IMR-90 (cell line): ENCODE measurements around the gene SLC22A6. TPM values are rescaled to one million over a fixed set of nuclear protein-coding genes. Genes with fewer than 3 reads are reported as not detected.

Source experiments
- ATAC-seq: fragments of 200-7000 bp; cut with Tn5 transposase; 2 replicates; pipeline ENCODE4 v1.9.1; 2020; ENCODE audit warnings: low read depth, mild to moderate bottlenecking, moderate library complexity
- BruUV-seq: library from RNA; stranded (reverse); fragments of 400-500 nt; replicated peaks from 2 replicates; lab custom pipeline; 2021; lab: Mats Ljungman, UMichigan
- CTCF ChIA-PET: fragments of 300-600 bp; formaldehyde crosslinking; extraction: SDS; loops from one replicate; lab custom pipeline; 2021; ENCODE audit warnings: antibody characterized with exemption; lab: Yijun Ruan, JAX
- POLR2A ChIA-PET: fragments of 300-600 bp; sonication (Branson Sonifier 250); formaldehyde crosslinking; loops from one replicate; lab custom pipeline; 2022; ENCODE audit warnings: antibody characterized with exemption; ENCODE audit not compliant: unreplicated experiment; lab: Charles Lee
- DNase-seq: peaks from one replicate; pipeline ENCODE4 v3.0.0; 2013
- H2AFZ ChIP-seq: replicated peaks from 2 replicates; pipeline ENCODE3; 2013; ENCODE audit warnings: low read length, mild to moderate bottlenecking; ENCODE audit not compliant: poor library complexity
- H2AK5ac ChIP-seq: 2 replicates; pipeline ENCODE4 v1.6.1; 2013; ENCODE audit warnings: low read depth, low read length, inconsistent platforms
- H2AK9ac ChIP-seq: replicated peaks from 2 replicates; pipeline ENCODE3; 2013; ENCODE audit warnings: mild to moderate bottlenecking, low read depth, low read length, moderate library complexity; ENCODE audit not compliant: poor library complexity
- H2BK120ac ChIP-seq: 2 replicates; pipeline ENCODE4 v1.6.1; 2013; ENCODE audit warnings: low read depth, low read length, inconsistent platforms
- H2BK15ac ChIP-seq: 3 replicates; pipeline ENCODE4 v1.6.1; 2013; ENCODE audit warnings: low read depth, low read length, inconsistent platforms
- H2BK20ac ChIP-seq: 2 replicates; pipeline ENCODE4 v1.6.1; 2013; ENCODE audit warnings: low read depth, mild to moderate bottlenecking, inconsistent platforms, low read length, moderate library complexity
- H2BK5ac ChIP-seq: 2 replicates; pipeline ENCODE4 v1.6.1; 2013; ENCODE audit warnings: mild to moderate bottlenecking, low read depth, low read length, inconsistent platforms; ENCODE audit not compliant: poor library complexity, severe bottlenecking
- H3K14ac ChIP-seq: replicated peaks from 2 replicates; pipeline ENCODE4 v1.6.1; 2013; ENCODE audit warnings: low read depth, low read length, inconsistent platforms
- H3K18ac ChIP-seq: 2 replicates; pipeline ENCODE4 v1.6.1; 2013; ENCODE audit warnings: low read depth, low read length, control low read depth
- H3K23ac ChIP-seq: 2 replicates; pipeline ENCODE4 v1.6.1; 2013; ENCODE audit warnings: low read depth, low read length, inconsistent platforms
- H3K27ac ChIP-seq: 2 replicates; pipeline ENCODE4 v1.5.1; 2013; ENCODE audit warnings: mild to moderate bottlenecking, control low read depth, low read length; ENCODE audit not compliant: insufficient read depth
- H3K27me3 ChIP-seq: 2 replicates; pipeline ENCODE4 v1.6.1; 2013; ENCODE audit warnings: low read length; ENCODE audit not compliant: control insufficient read depth, insufficient read depth
- H3K36me3 ChIP-seq: 2 replicates; pipeline ENCODE4 v1.6.1; 2013; ENCODE audit warnings: low read length, mixed read lengths; ENCODE audit not compliant: control insufficient read depth, insufficient read depth
- H3K4ac ChIP-seq: 2 replicates; pipeline ENCODE4 v1.6.1; 2013; ENCODE audit warnings: low read depth, low read length, inconsistent platforms
- H3K4me1 ChIP-seq: 2 replicates; pipeline ENCODE4 v1.6.1; 2013; ENCODE audit warnings: low read length, mixed read lengths; ENCODE audit not compliant: control insufficient read depth, insufficient read depth
- H3K4me2 ChIP-seq: 2 replicates; pipeline ENCODE4 v1.6.1; 2013; ENCODE audit warnings: low read depth, mild to moderate bottlenecking, control low read depth, low read length, moderate library complexity
- H3K4me3 ChIP-seq: 2 replicates; pipeline ENCODE4 v1.5.1; 2013; ENCODE audit warnings: low read depth, mild to moderate bottlenecking, control low read depth, low read length, moderate library complexity; ENCODE audit not compliant: insufficient read depth
- H3K56ac ChIP-seq: 2 replicates; pipeline ENCODE4 v1.6.1; 2013; ENCODE audit warnings: low read length, inconsistent platforms; ENCODE audit not compliant: insufficient read depth; ENCODE audit errors: extremely low read depth
- H3K79me1 ChIP-seq, 2 experiments: 2 replicates each; pipeline ENCODE4 v1.6.1; 2013; ENCODE audit warnings: low read length in 2 of 2, inconsistent platforms in 1 of 2, low read depth in 1 of 2
- H3K9ac ChIP-seq: 2 replicates; pipeline ENCODE4 v1.6.1; 2013; ENCODE audit warnings: low read depth, low read length, control low read depth
- H3K9me1 ChIP-seq: 2 replicates; pipeline ENCODE4 v1.6.1; 2013; ENCODE audit warnings: low read length, inconsistent platforms; ENCODE audit not compliant: insufficient read depth
- H3K9me3 ChIP-seq: 2 replicates; pipeline ENCODE4 v1.6.1; 2013; ENCODE audit warnings: low read length; ENCODE audit not compliant: control insufficient read depth, insufficient read depth
- H4K20me1 ChIP-seq: 2 replicates; pipeline ENCODE4 v1.6.1; 2013; ENCODE audit warnings: low read length, inconsistent platforms; ENCODE audit not compliant: insufficient read depth
- H4K5ac ChIP-seq: 2 replicates; pipeline ENCODE4 v1.6.1; 2013; ENCODE audit warnings: mild to moderate bottlenecking, low read depth, low read length, control low read depth
- H4K8ac ChIP-seq, 2 experiments: 2 replicates each; pipeline ENCODE4 v1.6.1; 2013; ENCODE audit warnings: low read depth in 2 of 2, low read length in 2 of 2, control low read depth in 1 of 2, inconsistent platforms in 1 of 2
- H4K91ac ChIP-seq: 2 replicates; pipeline ENCODE4 v1.6.1; 2013; ENCODE audit warnings: low read depth, low read length, inconsistent platforms; ENCODE audit not compliant: insufficient read depth
- BHLHE40 ChIP-seq: fragments of 150-350 bp; IDR thresholded peaks from 2 replicates; pipeline ENCODE4 v1.6.1; 2016; ENCODE audit warnings: mild to moderate bottlenecking, low read depth, low read length
- CEBPB ChIP-seq: IDR thresholded peaks from 2 replicates; pipeline ENCODE4 v1.6.1; 2012; ENCODE audit warnings: low read depth, low read length, improper control_type of control experiment
- CHD1 ChIP-seq: IDR thresholded peaks from 2 replicates; pipeline ENCODE4 v1.6.1; 2012; ENCODE audit warnings: low read depth, low read length, improper control_type of control experiment
- CTCF ChIP-seq: conservative IDR thresholded peaks from 2 replicates; pipeline ENCODE4 v1.5.1; 2012; ENCODE audit warnings: mild to moderate bottlenecking, low read depth, low read length, improper control_type of control experiment
- FOS ChIP-seq: fragments of 150-350 bp; IDR thresholded peaks from 2 replicates; pipeline ENCODE4 v1.6.1; 2016; ENCODE audit warnings: low read depth, low read length
- MAFK ChIP-seq: IDR thresholded peaks from 2 replicates; pipeline ENCODE4 v1.6.1; 2012; ENCODE audit warnings: low read depth, low read length, improper control_type of control experiment
- MXI1 ChIP-seq: IDR thresholded peaks from 2 replicates; pipeline ENCODE4 v1.6.1; 2012; ENCODE audit warnings: low read depth, mild to moderate bottlenecking, low read length, moderate library complexity, borderline replicate concordance
- NFE2L2 ChIP-seq: fragments of 150-350 bp; IDR thresholded peaks from 2 replicates; pipeline ENCODE4 v1.6.1; 2016; ENCODE audit warnings: low read depth, mild to moderate bottlenecking, low read length
- POLR2A ChIP-seq: IDR thresholded peaks from 2 replicates; pipeline ENCODE4 v1.6.1; 2012; ENCODE audit warnings: mild to moderate bottlenecking, low read depth, low read length
- RAD21 ChIP-seq: IDR thresholded peaks from 2 replicates; pipeline ENCODE4 v1.6.1; 2012; ENCODE audit warnings: low read length, improper control_type of control experiment
- RCOR1 ChIP-seq: IDR thresholded peaks from 2 replicates; pipeline ENCODE4 v1.6.1; 2012; ENCODE audit warnings: mild to moderate bottlenecking, low read length, improper control_type of control experiment; ENCODE audit not compliant: insufficient replicate concordance
- SMC3 ChIP-seq: fragments of 150-350 bp; IDR thresholded peaks from 2 replicates; pipeline ENCODE4 v1.6.1; 2016; ENCODE audit warnings: low read depth, mild to moderate bottlenecking, antibody characterized with exemption, low read length, moderate library complexity
- USF2 ChIP-seq: fragments of 150-350 bp; IDR thresholded peaks from 2 replicates; pipeline ENCODE4 v1.6.1; 2017; ENCODE audit warnings: mild to moderate bottlenecking, antibody characterized with exemption, low read length, low read depth
- WGBS, 2 experiments: methylation state at CpG; one replicate each; pipeline versions ENCODE4 v1.1.5 to v1.1.7; 2013; ENCODE audit warnings: missing lambda C conversion rate in 2 of 2; ENCODE audit not compliant: insufficient read length in 1 of 2; ENCODE audit errors: extremely low coverage in 2 of 2; 5-methylcytosine and 5-hydroxymethylcytosine counted together
- dilution Hi-C: fragments of 300-500 bp; cut with HindIII; formaldehyde crosslinking; loops from one replicate; pipeline ENCODE4 v1.14.3; 2018; ENCODE audit warnings: low sequenced_read_pairs; ENCODE audit not compliant: unreplicated experiment
- in situ Hi-C: fragments of 300-500 bp; cut with MboI; formaldehyde crosslinking; loops from 3 replicates; pipeline ENCODE4 v1.14.3; 2019; ENCODE audit warnings: low sequenced_read_pairs, inconsistent platforms, mixed read lengths
- intact Hi-C: fragments of 100-400 bp; cut with micrococcal nuclease; formaldehyde crosslinking; loops from 2 replicates; pipeline ENCODE4 v1.10.0; 2022
- polyA plus RNA-seq, 3 experiments: library from polyadenylated mRNA; depleted of rRNA; stranded (reverse); fragments of >200 nt; gene quantifications; 2 replicates each; pipeline ENCODE4 v1.2.3, GENCODE V29; 2012; ENCODE audit warnings: low replicate concordance in 1 of 3
- total RNA-seq: library from RNA; depleted of rRNA; stranded (reverse); fragments of >200 nt; gene quantifications from 2 replicates; pipeline ENCODE4 v1.2.3, GENCODE V29; 2012

The SLC22A6 gene
- total and polyA plus RNA-seq, 2 of the 4 experiments (the other 2 are of a cell fraction) = not detected

- no peak overlapping the region for H2BK20ac ChIP-seq
- no peak overlapping the region for H4K8ac ChIP-seq
- no CpG with 5 or more reads among the region's 5 CpGs for WGBS, 2 experiments
- H3K4ac ChIP-seq = no peak overlapping the region
- no peak overlapping the region for H3K27ac ChIP-seq
- H3K4me3 ChIP-seq = no peak overlapping the region
- H4K20me1 ChIP-seq = no peaks in the 10 kb centered on the region
- no peak overlapping the region for H3K9ac ChIP-seq
- no peak overlapping the region for H3K4me2 ChIP-seq
- H3K27me3 ChIP-seq = peaks cover 7% of the 10 kb centered on the region
- dilution Hi-C loops (no loop called here), intact Hi-C loops (no loop called here), in situ Hi-C loops (no loop called here)
- no peak overlapping the region for H4K91ac ChIP-seq
- H3K79me1 ChIP-seq = no peaks in the 10 kb centered on the region
- ChIA-PET CTCF (no interaction called here), POLR2A (no interaction called here)
- DNase-seq (no peak), ATAC-seq (no peak)
- H2BK120ac ChIP-seq = no peak overlapping the region
- H3K9me1 ChIP-seq = no peaks in the 10 kb centered on the region
- H2BK15ac ChIP-seq = no peak overlapping the region
- H3K36me3 ChIP-seq = no peaks in the 10 kb centered on the region
- H2AK5ac ChIP-seq = no peak overlapping the region
- no peak overlapping the region for H2AFZ ChIP-seq
- no peak overlapping the region for H4K5ac ChIP-seq
- H2AK9ac ChIP-seq = no peak overlapping the region
- H3K4me1 ChIP-seq = no peaks in the 10 kb centered on the region
- no peaks in the 10 kb centered on the region for H3K9me3 ChIP-seq
- no TSS peak for BruUV-seq
- TF ChIP-seq SMC3 = no peak
- TF ChIP-seq USF2 = no peak
- no peak for TF ChIP-seq MXI1
- no peak for TF ChIP-seq FOS
- TF ChIP-seq CHD1 = no peak
- TF ChIP-seq CTCF = no peak
- no peak for TF ChIP-seq MAFK
- no peak for TF ChIP-seq CEBPB
- TF ChIP-seq POLR2A = no peak
- no peak for TF ChIP-seq NFE2L2
- no peak for TF ChIP-seq RCOR1
- no peak for TF ChIP-seq BHLHE40
- TF ChIP-seq RAD21 = no peak
- H3K56ac ChIP-seq = no peak overlapping the region
- H3K18ac ChIP-seq = no peak overlapping the region
- no peak overlapping the region for H3K23ac ChIP-seq
- H3K14ac ChIP-seq = no peak overlapping the region
- H2BK5ac ChIP-seq = no peak overlapping the region
Observed at GRCh38 chr11:62988276-62988675, 3.5 kb upstream of the SLC22A6 start.
